ENCODE results near the gene AFF3.
"Not testable (repeated sequence)": the region's sequence is repeated elsewhere in the genome, so short reads cannot be mapped to it uniquely, and the experiment has no call there.

The AFF3 gene

GRCh38 chr2:100142393-100142792, at the start of gene AFF3:
Gene AFF3 (minus strand): TSS chr2:100142590. CDS start chr2:100104454, 38,136 bp downstream.
- DNase-seq, result no peak

DNA sequence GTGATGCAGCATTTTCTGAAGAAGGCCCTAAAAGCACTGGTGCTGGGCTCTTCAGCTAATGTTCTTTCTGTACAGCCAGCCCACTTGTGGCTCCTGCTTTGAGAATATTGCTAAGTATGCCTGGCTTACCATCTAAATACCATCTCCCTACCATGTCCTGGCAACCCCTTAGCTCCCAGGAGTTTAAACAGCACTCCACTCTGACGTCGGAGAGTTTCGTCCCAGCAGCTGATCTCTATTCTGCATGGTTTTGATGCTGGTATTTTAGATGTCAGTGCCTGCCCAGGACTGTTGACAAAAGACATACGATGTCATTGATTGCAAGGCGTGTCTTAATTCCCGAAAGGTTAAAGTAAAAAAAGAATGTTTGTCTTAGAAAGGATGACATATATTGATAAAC, 47.0 kb upstream of the AFF3 start:
- DNase-seq, result no peak

DNA sequence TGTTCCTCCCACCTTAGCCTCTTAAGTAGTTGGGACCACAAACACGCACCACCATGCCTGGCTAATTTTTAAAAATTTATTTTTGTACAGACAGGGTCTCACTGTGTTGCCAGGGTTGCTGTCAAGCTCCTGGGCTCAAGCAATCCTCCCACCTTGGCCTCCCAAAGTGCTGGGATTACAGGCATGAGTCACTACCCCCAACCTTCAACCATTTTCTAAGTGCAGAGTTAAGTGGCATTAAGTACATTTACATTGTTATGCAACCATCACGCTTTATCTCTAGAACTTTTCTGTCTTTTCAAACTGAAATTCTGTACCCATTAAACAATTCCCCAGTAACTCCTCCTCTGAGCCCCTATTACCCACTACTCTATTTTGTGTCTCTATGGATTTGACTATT, 45.9 kb upstream of the AFF3 start:
- DNase-seq, result no peak

- DNase-seq, result no peak
Measured at GRCh38 chr2:100186126-100186525, 43.7 kb upstream of the AFF3 start.

- DNase-seq, result no peak
Measured at GRCh38 chr2:100185516-100185915, 43.1 kb upstream of the AFF3 start.

GRCh38 chr2:100185105-100185504, 42.7 kb upstream of the AFF3 start:
- DNase-seq, result no peak

- DNase-seq, result no peak
Measured at GRCh38 chr2:100184055-100184737, 41.8 kb upstream of the AFF3 start.

DNA sequence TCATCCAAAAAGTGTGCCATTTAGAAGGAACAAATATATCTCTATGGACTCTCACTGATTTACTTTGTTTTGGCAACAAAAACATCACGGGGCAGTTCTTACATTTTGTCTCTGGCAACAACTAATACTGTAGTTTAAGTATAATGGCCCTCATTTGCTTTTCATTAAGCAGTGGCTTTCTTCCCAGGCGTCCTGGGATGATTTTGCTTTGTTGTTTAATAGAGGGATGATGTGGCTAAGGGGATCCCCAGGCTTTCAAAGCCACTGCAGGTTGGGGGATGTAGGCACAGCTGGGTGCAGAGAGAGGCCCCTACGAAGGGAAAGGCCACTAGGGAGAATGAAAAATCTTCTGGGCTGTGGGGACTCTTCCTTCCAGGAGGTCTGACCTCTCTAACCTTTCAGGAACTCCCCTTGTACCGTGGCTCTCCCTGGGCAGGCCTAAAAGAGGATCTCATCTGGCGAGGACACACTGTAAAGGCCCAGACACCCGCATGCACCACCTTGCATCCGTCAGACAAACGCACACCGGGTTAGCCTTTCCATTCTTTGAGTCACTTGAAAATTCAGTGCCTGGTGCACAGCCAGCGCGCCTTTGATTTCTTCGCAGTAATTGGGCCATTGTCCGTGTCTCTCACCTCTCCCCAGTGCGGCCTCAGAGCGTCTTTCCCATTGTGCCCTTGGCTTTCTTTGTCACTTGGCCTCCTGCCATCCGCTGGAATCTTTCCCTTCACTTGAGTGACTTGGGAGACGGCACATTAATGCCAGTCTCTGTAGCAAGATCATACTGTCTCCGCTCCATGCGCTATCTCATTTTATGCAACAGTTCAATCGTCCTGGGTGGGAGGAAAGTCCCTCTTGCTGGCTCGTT, 40.3 kb upstream of the AFF3 start:
- DNase-seq, result no peak

GRCh38 chr2:100180503-100180902, 38.1 kb upstream of the AFF3 start:
- DNase-seq, result no peak

DNA sequence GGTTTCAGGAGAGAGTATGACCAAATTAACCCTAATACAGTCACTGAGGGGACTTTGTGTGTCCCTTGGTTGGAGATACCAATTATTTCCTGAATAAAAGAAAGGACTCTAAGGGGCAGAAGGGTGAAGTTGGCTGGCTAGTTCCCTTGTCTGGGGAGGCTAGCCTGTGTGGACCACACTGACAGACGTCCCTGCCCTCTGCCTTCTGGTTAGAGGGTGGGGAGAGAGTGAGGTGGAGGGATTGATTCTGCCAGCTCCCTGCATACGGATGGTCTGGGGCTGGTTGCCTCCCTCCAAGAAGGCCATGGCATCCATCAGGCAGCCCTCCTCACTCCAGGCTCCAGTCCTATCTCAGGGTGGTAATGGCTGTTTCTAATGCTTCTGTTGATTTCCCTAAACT, 37.4 kb upstream of the AFF3 start:
- no peak for DNase-seq

GRCh38 chr2:100178864-100179263, 36.5 kb upstream of the AFF3 start:
- DNase-seq, result peak; percentile 35

DNA sequence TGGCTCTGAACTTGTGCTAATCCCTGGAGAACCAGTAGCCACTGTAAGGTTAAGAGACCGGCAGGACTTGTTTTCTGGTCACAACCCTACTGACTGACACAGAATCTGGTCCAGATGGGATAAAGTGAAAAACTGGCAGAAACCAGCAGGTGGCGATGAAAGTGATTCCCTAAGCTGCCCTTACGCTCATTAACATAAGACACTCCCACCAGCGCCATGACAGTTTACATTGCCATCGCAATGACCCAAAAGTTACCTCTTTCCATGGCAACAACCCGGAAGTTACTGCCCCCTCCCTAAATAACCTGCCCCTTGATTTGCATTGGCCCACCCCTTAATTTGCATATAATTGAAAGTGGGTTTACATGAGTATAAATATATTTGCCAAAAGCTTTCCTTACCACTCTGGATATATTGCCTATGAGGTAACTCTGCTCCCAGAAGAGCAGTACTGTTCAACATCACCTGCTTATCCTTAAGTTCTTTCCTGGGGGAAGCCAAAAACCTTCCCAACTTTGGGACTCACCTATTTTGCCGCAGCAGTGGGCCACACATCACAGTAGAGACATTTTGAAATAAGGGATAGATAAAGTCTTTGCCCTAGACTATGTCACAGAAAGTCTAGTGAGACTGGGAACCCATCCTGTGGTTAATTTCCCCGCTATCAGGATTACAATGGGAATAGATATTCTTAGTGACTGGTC, 35.8 kb upstream of the AFF3 start:
- peak; percentile 75 for DNase-seq

- no peak for DNase-seq
Measured at GRCh38 chr2:100176925-100177324, 34.5 kb upstream of the AFF3 start.

- DNase-seq, result no peak
Measured at GRCh38 chr2:100174026-100174431, 31.6 kb upstream of the AFF3 start.

DNA sequence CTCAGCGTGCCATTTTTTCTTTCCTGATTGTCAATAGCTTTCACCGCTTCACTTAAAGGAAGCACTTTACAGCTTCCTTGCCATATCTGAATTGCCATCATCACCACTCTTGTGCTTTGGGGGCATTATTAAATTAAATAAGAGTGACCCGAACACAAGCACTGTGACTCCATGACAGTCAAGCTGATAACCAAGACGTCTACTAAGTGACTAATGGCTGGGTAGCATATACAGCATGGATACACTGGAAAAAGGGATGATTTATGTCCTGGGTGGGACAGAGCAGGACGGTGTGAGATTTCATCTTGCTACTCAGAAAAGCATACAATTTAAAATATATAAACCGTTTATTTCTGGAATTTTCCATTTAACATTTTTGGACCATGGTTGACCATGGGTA, 24.3 kb upstream of the AFF3 start:
- no peak for DNase-seq

DNA sequence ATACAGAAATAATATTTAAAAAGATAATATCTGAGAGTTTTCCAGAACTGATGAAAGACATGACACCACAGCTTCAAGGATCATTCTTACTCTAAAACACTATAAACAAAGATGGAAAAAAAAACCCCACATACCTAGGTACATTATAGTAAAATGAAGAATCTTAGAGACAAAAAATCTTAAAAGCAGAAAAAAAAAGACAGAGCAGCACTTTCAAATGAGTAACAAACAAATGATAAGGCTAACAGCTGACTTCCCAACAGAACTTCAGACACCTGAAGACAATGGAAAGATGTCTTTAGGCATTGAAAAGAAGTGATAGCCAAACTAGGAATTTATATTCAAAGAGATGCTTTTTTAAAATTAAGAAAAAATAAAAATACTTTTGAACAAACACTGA, 21.2 kb upstream of the AFF3 start:
- no peak for DNase-seq

GRCh38 chr2:100161945-100162620, 19.7 kb upstream of the AFF3 start:
- no peak for DNase-seq

- no peak for DNase-seq
Measured at GRCh38 chr2:100160396-100160795, 18.0 kb upstream of the AFF3 start.

DNA sequence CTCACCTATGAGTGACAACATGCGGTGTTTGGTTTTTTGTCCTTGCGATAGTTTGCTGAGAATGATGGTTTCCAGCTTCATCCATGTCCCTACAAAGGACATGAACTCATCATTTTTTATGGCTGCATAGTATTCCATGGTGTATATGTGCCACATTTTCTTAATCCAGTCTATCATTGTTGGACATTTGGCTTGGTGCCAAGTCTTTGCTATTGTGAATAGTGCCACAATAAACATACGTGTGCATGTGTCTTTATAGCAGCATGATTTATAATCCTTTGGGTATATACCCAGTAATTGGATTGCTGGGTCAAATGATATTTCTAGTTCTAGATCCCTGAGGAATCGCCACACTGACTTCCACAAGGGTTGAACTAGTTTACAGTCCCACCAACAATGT, 9.4 kb upstream of the AFF3 start:
- not testable (repeated sequence) for DNase-seq

DNA sequence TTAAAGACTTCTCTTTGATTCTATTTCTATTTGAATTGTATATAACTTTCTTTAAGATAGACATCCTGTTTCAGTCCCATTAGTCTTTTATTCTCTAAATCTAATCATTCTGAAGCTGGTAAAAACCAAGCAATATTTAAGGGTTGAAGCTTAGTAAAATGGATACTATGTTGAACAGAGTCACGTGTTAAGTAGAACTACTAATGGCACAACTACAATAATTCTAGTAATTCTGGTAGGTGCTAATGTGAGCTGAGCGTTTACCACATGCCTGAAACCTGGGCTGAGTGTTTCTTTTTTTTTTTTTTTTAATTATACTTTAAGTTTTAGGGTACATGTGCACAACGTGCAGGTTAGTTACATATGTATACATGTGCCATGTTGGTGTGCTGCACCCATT, 8.9 kb upstream of the AFF3 start:
- no peak for DNase-seq

DNA sequence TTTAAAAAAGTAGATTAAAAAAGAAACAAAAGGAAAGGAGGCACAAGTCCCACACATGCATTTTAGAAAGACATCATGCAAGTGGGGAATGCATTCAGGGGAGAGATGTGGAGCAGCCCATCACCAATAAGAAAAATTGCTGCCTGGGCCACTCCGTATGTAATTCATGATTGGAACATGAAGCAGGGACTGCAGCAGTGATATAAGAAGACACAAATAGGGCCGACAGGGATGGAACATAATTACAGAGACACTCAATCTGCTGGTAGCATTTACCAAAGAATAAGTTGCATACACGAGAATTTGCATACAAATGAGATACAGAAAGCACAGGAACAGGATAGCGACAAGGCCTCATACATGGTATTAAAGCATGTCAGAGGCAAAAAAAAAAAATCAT, 6.5 kb upstream of the AFF3 start:
- no peak for DNase-seq

DNA sequence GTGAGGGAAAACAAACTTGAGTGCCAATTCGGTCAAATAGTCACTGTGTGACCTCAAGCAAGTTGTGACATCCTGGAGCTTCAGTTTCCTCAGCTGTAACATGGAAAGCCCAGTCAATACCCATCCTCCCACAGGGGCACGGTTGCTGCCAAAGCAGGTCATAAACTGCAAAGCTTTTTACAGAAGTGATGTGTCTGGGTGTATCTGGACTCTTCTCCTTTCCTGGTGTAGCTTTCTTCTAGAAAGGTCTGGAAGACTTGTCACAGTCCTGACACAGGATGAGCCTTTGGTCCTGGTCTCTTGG, 4.2 kb upstream of the AFF3 start:
- DNase-seq, result no peak

DNA sequence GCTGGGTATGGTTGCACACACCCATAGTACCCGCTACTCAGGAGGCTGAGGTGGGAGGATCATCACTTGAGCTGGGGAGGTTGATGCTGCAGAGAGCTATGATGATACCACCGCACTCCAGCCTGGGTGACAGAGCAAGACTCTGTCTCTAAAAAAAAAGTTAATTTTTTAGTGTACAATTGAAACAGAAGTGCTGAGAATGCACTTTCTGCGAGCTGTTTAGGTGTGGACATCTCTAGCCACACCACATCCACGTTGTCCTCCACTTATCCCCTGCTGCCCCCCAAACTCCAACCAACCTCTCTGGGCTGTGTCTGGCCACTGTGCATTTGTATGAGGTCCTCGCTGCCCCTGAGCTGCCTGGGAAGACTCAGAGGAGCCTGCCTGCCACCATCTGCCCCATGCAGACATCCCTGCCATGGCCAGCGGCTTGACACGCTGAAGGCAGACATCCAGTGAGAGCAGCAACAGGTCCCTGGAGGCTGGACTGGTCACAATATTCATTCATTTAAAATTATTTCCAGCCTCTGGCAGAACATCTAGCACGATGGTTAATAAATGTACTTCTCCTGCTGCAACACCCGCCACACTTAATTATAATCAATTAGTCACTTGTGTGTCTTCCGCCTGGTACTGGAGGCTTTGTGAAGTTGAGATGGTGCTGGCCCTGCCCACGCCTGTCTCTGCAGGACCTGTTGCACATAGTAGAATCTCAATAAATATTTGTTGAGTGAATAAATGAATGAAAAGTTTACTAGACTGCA, 3.7 kb upstream of the AFF3 start:
- DNase-seq, result no peak
